ENCODE measurements around the gene E2F8.

Gene E2F8

DNA sequence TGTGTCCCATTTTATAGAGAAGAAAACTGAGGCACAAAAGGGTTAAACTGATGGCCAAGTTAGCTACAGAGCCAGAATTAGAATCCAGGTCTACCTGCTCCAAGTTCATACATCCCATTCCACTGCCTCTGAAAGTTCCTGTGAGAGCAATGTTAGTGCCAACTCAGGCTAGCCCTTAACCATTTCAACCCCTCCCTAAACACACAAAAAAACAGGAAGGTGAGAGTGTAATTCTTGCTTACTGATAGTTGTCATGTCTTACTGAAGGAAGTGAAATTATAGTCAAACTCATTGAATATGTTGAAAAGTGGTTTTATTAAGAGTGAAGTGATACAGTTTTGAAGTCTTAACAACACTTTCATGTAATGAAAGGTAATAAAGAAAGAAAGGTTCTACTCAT, 2.9 kb upstream of the E2F8 start:
- Histone ChIP-seq H3K27ac (ENCODE audit: insufficient read depth in 1 of 2, low read depth in 1 of 2, low read length in 2 of 2, poor library complexity in 1 of 2, severe bottlenecking in 2 of 2) (no peak overlapping the region), H3K4me3 (ENCODE audit: control insufficient read depth in 1 of 7, extremely low read depth in 1 of 7, insufficient read depth in 4 of 7, low read depth in 2 of 7, low read length in 6 of 7) (no peak overlapping the region), H3K36me3 (ENCODE audit: control insufficient read depth in 4 of 4, insufficient read depth in 4 of 4, low read length in 3 of 4) (peaks cover 0 to 3% (median 0%) of the 10 kb centered on the region in 4 experiments), H3K27me3 (replicated peaks in 2 of 5; ENCODE audit: control insufficient read depth in 4 of 5, insufficient read depth in 5 of 5, low read length in 4 of 5) (peaks cover 0 to 15% (median 9%) of the 10 kb centered on the region in 5 experiments), H3K4me1 (ENCODE audit: control extremely low read depth in 1 of 4, control insufficient read depth in 4 of 4, insufficient read depth in 4 of 4, low read length in 3 of 4) (peaks cover 2 to 42% (median 23%) of the 10 kb centered on the region in 4 experiments), H3K9me3 (ENCODE audit: control extremely low read depth in 1 of 5, control insufficient read depth in 4 of 5, insufficient read depth in 2 of 5, low read depth in 1 of 5, low read length in 4 of 5) (no peaks in the 10 kb centered on the region)
- ChIA-PET POLR2A (no interaction called here), CTCF (interaction anchor here (1.0 to 1.2 kb wide), 2 partner anchors 13 to 45 kb away, joined by 3 read pairs; no protein-coding TSS in a partner anchor)
- peak in 2 of 3 donors; percentile 35 to 48 for DNase-seq

DNA sequence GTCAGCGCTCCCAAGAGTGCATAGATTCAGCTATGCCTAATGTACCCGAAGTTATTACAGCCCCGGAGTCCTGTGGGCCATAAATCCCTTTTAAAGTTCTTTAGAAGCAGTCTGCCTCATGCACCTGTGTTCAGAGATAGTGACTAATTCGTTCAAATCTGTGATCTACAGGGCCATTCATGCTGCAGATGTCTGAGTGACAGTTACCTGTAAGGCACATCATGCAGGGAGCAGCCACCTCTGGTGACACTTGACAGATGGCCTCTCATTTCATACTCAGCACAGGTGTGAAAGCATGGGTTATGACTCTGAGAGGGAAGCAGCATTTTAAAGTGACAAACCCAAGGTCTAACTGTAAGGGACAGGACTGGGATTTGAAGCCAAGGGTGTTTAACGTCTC, 2.4 kb upstream of the E2F8 start:
- CTCF ChIA-PET: interaction anchor here (1.0 to 1.2 kb wide), 2 partner anchors 13 to 45 kb away, joined by 3 read pairs; no protein-coding TSS in a partner anchor

DNA sequence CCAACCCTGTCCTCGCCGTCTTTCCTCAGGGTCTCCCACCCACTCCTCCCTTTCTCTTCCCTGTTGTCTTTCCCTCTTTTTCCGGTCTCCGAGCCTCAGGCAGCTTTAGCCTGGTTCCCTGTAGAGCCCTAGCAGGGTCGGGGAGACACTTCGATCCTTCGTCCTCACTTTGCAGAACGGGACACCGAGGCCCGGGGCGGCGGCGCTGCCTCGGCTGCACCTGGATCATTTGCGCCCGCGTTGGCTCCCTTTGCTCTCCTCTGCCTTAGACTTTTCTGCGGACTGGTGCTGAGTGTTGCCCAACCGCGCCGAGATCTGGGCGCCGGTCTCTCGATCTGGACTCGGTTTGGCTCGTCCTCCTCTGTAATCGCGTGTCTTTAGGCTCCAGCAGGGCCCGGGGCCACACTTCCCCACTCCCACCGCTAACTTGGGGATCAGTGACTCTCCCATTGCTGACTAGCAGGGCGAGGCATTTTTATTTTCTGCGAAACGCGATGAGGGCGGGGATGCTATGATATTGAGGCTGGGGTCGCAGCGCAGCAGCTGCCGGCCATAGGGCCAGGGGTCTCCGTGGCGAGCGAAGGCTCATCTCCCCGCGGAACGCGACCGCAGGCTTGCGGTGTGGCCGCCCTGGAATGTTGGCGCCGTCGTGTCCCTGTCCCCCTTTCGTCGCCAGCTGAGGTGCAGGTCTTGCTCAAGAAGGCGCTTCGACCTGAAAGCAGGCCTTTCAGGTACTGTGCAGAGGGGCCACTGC, 1.6 kb upstream of the E2F8 start:
- ChIA-PET POLR2A (no interaction called here), CTCF (interaction anchor here (0.8 to 1.0 kb wide), 2 partner anchors 14 to 17 kb away, joined by 3 to 5 read pairs; no protein-coding TSS in a partner anchor)
- H3K9me3 ChIP-seq (ENCODE audit: control extremely low read depth in 1 of 5, control insufficient read depth in 4 of 5, insufficient read depth in 2 of 5, low read depth in 1 of 5, low read length in 4 of 5): no peaks in the 10 kb centered on the region
- DNase-seq: no peak
- H3K4me3 ChIP-seq (ENCODE audit: control insufficient read depth in 1 of 7, extremely low read depth in 1 of 7, insufficient read depth in 4 of 7, low read depth in 2 of 7, low read length in 6 of 7): peak overlapping the region; percentile 61 to 97 (median 87)
- 17% methylated on average over 55 of the region's 55 CpGs for WGBS (ENCODE audit: insufficient coverage)
- H3K36me3 ChIP-seq (ENCODE audit: control insufficient read depth in 4 of 4, insufficient read depth in 4 of 4, low read length in 3 of 4): peaks cover 0 to 8% (median 1%) of the 10 kb centered on the region in 4 experiments
- no peak overlapping the region for H3K27ac ChIP-seq (ENCODE audit: insufficient read depth in 1 of 2, low read depth in 1 of 2, low read length in 2 of 2, poor library complexity in 1 of 2, severe bottlenecking in 2 of 2)
- H3K27me3 ChIP-seq (replicated peaks in 2 of 5; ENCODE audit: control insufficient read depth in 4 of 5, insufficient read depth in 5 of 5, low read length in 4 of 5): peaks cover 0 to 15% (median 9%) of the 10 kb centered on the region in 5 experiments
- H3K4me1 ChIP-seq (ENCODE audit: control extremely low read depth in 1 of 4, control insufficient read depth in 4 of 4, insufficient read depth in 4 of 4, low read length in 3 of 4): peaks cover 2 to 42% (median 24%) of the 10 kb centered on the region in 4 experiments

More for the DNA sequence above, 2.4 kb upstream of the E2F8 start:
- Histone ChIP-seq H3K9me3 (ENCODE audit: control extremely low read depth in 1 of 5, control insufficient read depth in 4 of 5, insufficient read depth in 2 of 5, low read depth in 1 of 5, low read length in 4 of 5) (no peaks in the 10 kb centered on the region), H3K27ac (ENCODE audit: insufficient read depth in 1 of 2, low read depth in 1 of 2, low read length in 2 of 2, poor library complexity in 1 of 2, severe bottlenecking in 2 of 2) (no peak overlapping the region), H3K27me3 (replicated peaks in 2 of 5; ENCODE audit: control insufficient read depth in 4 of 5, insufficient read depth in 5 of 5, low read length in 4 of 5) (peaks cover 0 to 15% (median 9%) of the 10 kb centered on the region in 5 experiments), H3K4me3 (ENCODE audit: control insufficient read depth in 1 of 7, extremely low read depth in 1 of 7, insufficient read depth in 4 of 7, low read depth in 2 of 7, low read length in 6 of 7) (no peak overlapping the region), H3K4me1 (ENCODE audit: control extremely low read depth in 1 of 4, control insufficient read depth in 4 of 4, insufficient read depth in 4 of 4, low read length in 3 of 4) (peaks cover 2 to 42% (median 24%) of the 10 kb centered on the region in 4 experiments), H3K36me3 (ENCODE audit: control insufficient read depth in 4 of 4, insufficient read depth in 4 of 4, low read length in 3 of 4) (peaks cover 0 to 3% (median 0%) of the 10 kb centered on the region in 4 experiments)
- no peak for DNase-seq
- WGBS (ENCODE audit: insufficient coverage): 87% methylated on average over 5 of the region's 5 CpGs
- POLR2A ChIA-PET: no interaction called here

DNA sequence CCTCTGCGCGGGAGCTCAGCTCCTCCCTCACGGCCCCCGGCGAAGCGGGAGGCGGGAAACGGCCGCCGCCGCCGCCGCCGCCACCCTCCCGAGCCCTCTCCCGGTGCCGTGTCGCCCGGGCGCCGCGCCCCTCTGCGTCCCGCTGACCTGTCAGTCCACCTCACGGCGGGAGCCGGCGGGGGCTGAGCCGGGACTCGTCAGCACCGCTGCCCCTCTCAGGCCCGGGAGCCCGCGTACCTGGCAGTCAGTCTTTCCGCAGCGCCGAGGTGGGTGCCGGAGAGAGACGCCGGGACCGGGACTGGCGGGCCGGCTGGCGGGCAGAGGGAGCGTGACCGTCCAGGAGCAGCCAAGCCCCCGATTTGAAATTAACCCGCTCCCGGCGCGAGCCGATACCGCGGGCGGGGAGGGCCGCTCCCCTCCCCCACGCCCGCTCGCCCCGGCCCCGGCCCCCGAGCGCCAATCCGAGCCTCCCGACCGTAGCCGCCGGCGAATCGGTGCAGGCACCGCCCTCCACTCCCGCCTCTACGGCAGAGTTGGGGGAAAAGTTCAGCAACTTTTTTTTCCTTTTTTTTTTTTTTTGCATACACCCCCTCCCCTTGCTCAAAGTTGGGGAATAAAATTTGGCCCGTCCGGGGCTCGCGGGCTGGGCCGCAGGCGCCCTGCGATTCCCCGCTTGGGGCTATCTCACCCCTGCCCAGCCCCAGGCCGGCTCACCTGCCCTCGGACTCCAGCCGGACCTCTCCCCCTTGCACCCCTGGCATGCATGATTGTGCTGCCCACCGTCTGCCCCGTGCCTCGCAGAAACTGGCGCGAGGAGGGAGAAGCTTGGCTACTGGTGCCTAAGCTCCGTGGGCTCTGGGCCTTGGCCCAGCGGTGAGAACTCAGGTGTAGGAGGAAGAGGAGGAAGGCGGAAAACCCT, 774 bp upstream of the E2F8 start:
- CTCF ChIA-PET: interaction anchor here (0.8 kb wide), 1 partner anchor 18 kb away, joined by 5 read pairs; no protein-coding TSS in a partner anchor
- under 1% methylated on average over 44 of the region's 92 CpGs for WGBS (ENCODE audit: insufficient coverage)
- no peak overlapping the region for H3K27ac ChIP-seq (ENCODE audit: insufficient read depth in 1 of 2, low read depth in 1 of 2, low read length in 2 of 2, poor library complexity in 1 of 2, severe bottlenecking in 2 of 2)
- peak in 1 of 3 donors; percentile 24 for DNase-seq
- peaks cover 2 to 16% (median 5%) of the 10 kb centered on the region in 4 experiments for H3K36me3 ChIP-seq (ENCODE audit: control insufficient read depth in 4 of 4, insufficient read depth in 4 of 4, low read length in 3 of 4)
- peaks cover 0 to 15% (median 9%) of the 10 kb centered on the region in 5 experiments for H3K27me3 ChIP-seq (replicated peaks in 2 of 5; ENCODE audit: control insufficient read depth in 4 of 5, insufficient read depth in 5 of 5, low read length in 4 of 5)
- H3K4me3 ChIP-seq (ENCODE audit: control insufficient read depth in 1 of 7, extremely low read depth in 1 of 7, insufficient read depth in 4 of 7, low read depth in 2 of 7, low read length in 6 of 7): peak overlapping the region; percentile 61 to 97 (median 87)
- H3K9me3 ChIP-seq (ENCODE audit: control extremely low read depth in 1 of 5, control insufficient read depth in 4 of 5, insufficient read depth in 2 of 5, low read depth in 1 of 5, low read length in 4 of 5): no peaks in the 10 kb centered on the region
- POLR2A ChIA-PET: no interaction called here
- peaks cover 2 to 42% (median 24%) of the 10 kb centered on the region in 4 experiments for H3K4me1 ChIP-seq (ENCODE audit: control extremely low read depth in 1 of 4, control insufficient read depth in 4 of 4, insufficient read depth in 4 of 4, low read length in 3 of 4)

DNA sequence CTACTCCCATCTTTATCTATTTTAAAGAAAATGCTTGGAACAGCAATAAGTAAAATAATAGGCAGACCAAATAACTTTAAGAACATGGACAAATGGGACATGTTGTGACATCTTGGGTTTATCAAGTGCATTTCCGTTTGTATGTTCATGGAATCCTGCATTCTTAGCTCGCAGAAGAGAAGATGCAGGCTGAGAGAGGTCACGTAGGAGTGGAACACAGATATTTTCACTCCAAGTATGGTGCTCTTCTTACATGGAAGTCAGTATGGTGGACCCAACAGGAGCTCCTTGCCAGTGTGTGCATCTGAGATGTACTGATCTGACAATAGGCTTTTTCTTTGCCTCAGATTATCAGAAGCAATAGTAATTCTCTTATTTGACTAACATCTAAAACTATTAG, 1.7 kb downstream of the E2F8 start:
- peaks cover 2 to 37% (median 24%) of the 10 kb centered on the region in 4 experiments for H3K4me1 ChIP-seq (ENCODE audit: control extremely low read depth in 1 of 4, control insufficient read depth in 4 of 4, insufficient read depth in 4 of 4, low read length in 3 of 4)
- POLR2A ChIA-PET: no interaction called here
- no peaks in the 10 kb centered on the region for H3K9me3 ChIP-seq (ENCODE audit: control extremely low read depth in 1 of 5, control insufficient read depth in 4 of 5, insufficient read depth in 2 of 5, low read depth in 1 of 5, low read length in 4 of 5)
- WGBS (ENCODE audit: insufficient coverage): 100% methylated on average over 2 of the region's 3 CpGs
- DNase-seq: no peak
- H3K36me3 ChIP-seq (ENCODE audit: control insufficient read depth in 4 of 4, insufficient read depth in 4 of 4, low read length in 3 of 4): peaks cover 5 to 38% (median 12%) of the 10 kb centered on the region in 4 experiments
- H3K27me3 ChIP-seq (replicated peaks in 2 of 5; ENCODE audit: control insufficient read depth in 4 of 5, insufficient read depth in 5 of 5, low read length in 4 of 5): peaks cover 0 to 13% (median 9%) of the 10 kb centered on the region in 5 experiments
- peak overlapping the region in 1 of 7 experiments; percentile 87 for H3K4me3 ChIP-seq (ENCODE audit: control insufficient read depth in 1 of 7, extremely low read depth in 1 of 7, insufficient read depth in 4 of 7, low read depth in 2 of 7, low read length in 6 of 7)
- H3K27ac ChIP-seq (ENCODE audit: insufficient read depth in 1 of 2, low read depth in 1 of 2, low read length in 2 of 2, poor library complexity in 1 of 2, severe bottlenecking in 2 of 2): peak overlapping the region in 1 of 2 experiments; percentile 66
- CTCF ChIA-PET: interaction anchor here (0.8 kb wide), 1 partner anchor 17 kb away, joined by 3 read pairs; no protein-coding TSS in a partner anchor

DNA sequence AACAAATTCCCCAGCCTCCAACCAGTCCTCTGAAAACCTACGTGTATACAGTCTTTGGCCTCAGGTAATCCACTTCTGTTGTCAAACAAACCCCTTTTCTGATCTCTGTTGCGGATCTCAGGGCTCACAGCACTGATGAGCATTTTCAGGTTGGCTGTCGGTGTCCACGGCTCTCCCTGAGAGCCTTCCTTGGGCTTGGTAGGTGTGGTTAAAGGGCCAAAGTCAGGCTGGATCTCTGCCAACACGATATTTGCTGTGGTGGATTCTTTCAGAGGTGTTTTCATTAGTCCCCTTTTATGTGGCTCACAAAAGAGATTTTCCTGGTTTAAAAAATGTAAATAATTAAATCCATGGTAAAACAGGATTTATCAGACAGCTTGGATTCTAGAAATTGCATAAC, 2.9 kb downstream of the E2F8 start:
- ChIA-PET POLR2A (no interaction called here), CTCF (no interaction called here)
- H3K27ac ChIP-seq (ENCODE audit: insufficient read depth in 1 of 2, low read depth in 1 of 2, low read length in 2 of 2, poor library complexity in 1 of 2, severe bottlenecking in 2 of 2): no peak overlapping the region
- WGBS (ENCODE audit: insufficient coverage): 82% methylated on average over 3 of the region's 5 CpGs
- no peak for DNase-seq
- H3K36me3 ChIP-seq (ENCODE audit: control insufficient read depth in 4 of 4, insufficient read depth in 4 of 4, low read length in 3 of 4): peaks cover 5 to 46% (median 16%) of the 10 kb centered on the region in 4 experiments
- no peak overlapping the region for H3K4me3 ChIP-seq (ENCODE audit: control insufficient read depth in 1 of 7, extremely low read depth in 1 of 7, insufficient read depth in 4 of 7, low read depth in 2 of 7, low read length in 6 of 7)
- no peaks in the 10 kb centered on the region for H3K9me3 ChIP-seq (ENCODE audit: control extremely low read depth in 1 of 5, control insufficient read depth in 4 of 5, insufficient read depth in 2 of 5, low read depth in 1 of 5, low read length in 4 of 5)
- peaks cover 2 to 29% (median 21%) of the 10 kb centered on the region in 4 experiments for H3K4me1 ChIP-seq (ENCODE audit: control extremely low read depth in 1 of 4, control insufficient read depth in 4 of 4, insufficient read depth in 4 of 4, low read length in 3 of 4)
- peaks cover 0 to 13% (median 7%) of the 10 kb centered on the region in 5 experiments for H3K27me3 ChIP-seq (replicated peaks in 2 of 5; ENCODE audit: control insufficient read depth in 4 of 5, insufficient read depth in 5 of 5, low read length in 4 of 5)
